ENCODE results near the gene HELQ. TPM values are rescaled to one million over a fixed set of nuclear protein-coding genes. Genes with fewer than 3 reads are reported as not detected.

HELQ gene
- total and polyA plus RNA-seq, 9 of the 15 experiments (the other 6 are each of a cell fraction or from before 2014, with no cell fraction given), result 3.5 to 15.2 (median 11.9) TPM

GRCh38 chr4:83484500-83485461 lies 29.2 kb upstream of the HELQ start, which contains the start of gene ABRAXAS1 (continued):
- TF ChIP-seq CSDE1 (IDR thresholded peaks at IDR 0.05) (no peak), E2F4 (CRISPR knock-in tag; IDR thresholded peaks at IDR 0.05; ENCODE audit: low read depth) (no peak), ZNF146 (CRISPR knock-in tag; IDR thresholded peaks at IDR 0.05; ENCODE audit: unreplicated experiment) (no peak), DNMT1 (IDR thresholded peaks at IDR 0.05) (no peak), TCF7 (IDR thresholded peaks at IDR 0.05; ENCODE audit: borderline replicate concordance) (no peak), RHOXF2B (CRISPR knock-in tag; conservative IDR thresholded peaks at IDR 0.05) (no peak), TRIM24 (IDR thresholded peaks at IDR 0.05) (peak; percentile 14 to 82; a peak in 2 of 4 replicates), NFIC (IDR thresholded peaks at IDR 0.05) (peak; percentile 83), MAFF (IDR thresholded peaks at IDR 0.05; ENCODE audit: low read length) (no peak), RBBP5 (IDR thresholded peaks at IDR 0.05; ENCODE audit: borderline replicate concordance, insufficient read depth, low read length, poor library complexity, severe bottlenecking) (peak; percentile 80), ZC3H4 (CRISPR knock-in tag; IDR thresholded peaks at IDR 0.05; ENCODE audit: borderline replicate concordance) (no peak), ZNF175 (CRISPR knock-in tag; IDR thresholded peaks at IDR 0.05; ENCODE audit: low read depth) (no peak), CCAR2 (IDR thresholded peaks at IDR 0.05; ENCODE audit: low read depth, low read length) (no peak), EGR1 (conservative IDR thresholded peaks at IDR 0.05) (peak; percentile 47)
- TF ChIP-seq, protein P1, sequence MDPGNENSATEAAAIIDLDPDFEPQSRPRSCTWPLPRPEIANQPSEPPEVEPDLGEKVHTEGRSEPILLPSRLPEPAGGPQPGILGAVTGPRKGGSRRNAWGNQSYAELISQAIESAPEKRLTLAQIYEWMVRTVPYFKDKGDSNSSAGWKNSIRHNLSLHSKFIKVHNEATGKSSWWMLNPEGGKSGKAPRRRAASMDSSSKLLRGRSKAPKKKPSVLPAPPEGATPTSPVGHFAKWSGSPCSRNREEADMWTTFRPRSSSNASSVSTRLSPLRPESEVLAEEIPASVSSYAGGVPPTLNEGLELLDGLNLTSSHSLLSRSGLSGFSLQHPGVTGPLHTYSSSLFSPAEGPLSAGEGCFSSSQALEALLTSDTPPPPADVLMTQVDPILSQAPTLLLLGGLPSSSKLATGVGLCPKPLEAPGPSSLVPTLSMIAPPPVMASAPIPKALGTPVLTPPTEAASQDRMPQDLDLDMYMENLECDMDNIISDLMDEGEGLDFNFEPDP (CRISPR knock-in tag; IDR thresholded peaks at IDR 0.05), result no peak
- TF ChIP-seq, protein P2, sequence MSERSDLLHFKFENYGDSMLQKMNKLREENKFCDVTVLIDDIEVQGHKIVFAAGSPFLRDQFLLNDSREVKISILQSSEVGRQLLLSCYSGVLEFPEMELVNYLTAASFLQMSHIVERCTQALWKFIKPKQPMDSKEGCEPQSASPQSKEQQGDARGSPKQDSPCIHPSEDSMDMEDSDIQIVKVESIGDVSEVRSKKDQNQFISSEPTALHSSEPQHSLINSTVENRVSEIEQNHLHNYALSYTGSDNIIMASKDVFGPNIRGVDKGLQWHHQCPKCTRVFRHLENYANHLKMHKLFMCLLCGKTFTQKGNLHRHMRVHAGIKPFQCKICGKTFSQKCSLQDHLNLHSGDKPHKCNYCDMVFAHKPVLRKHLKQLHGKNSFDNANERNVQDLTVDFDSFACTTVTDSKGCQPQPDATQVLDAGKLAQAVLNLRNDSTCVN (CRISPR knock-in tag; IDR thresholded peaks at IDR 0.05), result 0 out of 2 replicates have a peak, but pooled peaks have one; percentile 72
- TF ChIP-seq, protein P3, sequence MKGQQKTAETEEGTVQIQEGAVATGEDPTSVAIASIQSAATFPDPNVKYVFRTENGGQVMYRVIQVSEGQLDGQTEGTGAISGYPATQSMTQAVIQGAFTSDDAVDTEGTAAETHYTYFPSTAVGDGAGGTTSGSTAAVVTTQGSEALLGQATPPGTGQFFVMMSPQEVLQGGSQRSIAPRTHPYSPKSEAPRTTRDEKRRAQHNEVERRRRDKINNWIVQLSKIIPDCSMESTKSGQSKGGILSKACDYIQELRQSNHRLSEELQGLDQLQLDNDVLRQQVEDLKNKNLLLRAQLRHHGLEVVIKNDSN (CRISPR knock-in tag; IDR thresholded peaks at IDR 0.05), result no peak
- TF ChIP-seq, protein P4, sequence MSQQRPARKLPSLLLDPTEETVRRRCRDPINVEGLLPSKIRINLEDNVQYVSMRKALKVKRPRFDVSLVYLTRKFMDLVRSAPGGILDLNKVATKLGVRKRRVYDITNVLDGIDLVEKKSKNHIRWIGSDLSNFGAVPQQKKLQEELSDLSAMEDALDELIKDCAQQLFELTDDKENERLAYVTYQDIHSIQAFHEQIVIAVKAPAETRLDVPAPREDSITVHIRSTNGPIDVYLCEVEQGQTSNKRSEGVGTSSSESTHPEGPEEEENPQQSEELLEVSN (IDR thresholded peaks at IDR 0.05; ENCODE audit: borderline replicate concordance in 1 of 2, extremely low read depth in 1 of 2, insufficient read depth in 1 of 2, insufficient read length in 1 of 2, low read depth in 1 of 2, low read length in 1 of 2, poor library complexity in 1 of 2, severe bottlenecking in 1 of 2), result peak; percentile 92 to 97
- TF ChIP-seq, protein P5, sequence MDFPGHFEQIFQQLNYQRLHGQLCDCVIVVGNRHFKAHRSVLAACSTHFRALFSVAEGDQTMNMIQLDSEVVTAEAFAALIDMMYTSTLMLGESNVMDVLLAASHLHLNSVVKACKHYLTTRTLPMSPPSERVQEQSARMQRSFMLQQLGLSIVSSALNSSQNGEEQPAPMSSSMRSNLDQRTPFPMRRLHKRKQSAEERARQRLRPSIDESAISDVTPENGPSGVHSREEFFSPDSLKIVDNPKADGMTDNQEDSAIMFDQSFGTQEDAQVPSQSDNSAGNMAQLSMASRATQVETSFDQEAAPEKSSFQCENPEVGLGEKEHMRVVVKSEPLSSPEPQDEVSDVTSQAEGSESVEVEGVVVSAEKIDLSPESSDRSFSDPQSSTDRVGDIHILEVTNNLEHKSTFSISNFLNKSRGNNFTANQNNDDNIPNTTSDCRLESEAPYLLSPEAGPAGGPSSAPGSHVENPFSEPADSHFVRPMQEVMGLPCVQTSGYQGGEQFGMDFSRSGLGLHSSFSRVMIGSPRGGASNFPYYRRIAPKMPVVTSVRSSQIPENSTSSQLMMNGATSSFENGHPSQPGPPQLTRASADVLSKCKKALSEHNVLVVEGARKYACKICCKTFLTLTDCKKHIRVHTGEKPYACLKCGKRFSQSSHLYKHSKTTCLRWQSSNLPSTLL (IDR thresholded peaks at IDR 0.05), result no peak

Data from K562 (cell line).